GM23248 (cell line): ENCODE results near the gene LOXHD1.

Experiments
- EZH2 ChIP-seq: fragments of 200-600 bp; sonication (generic); IDR thresholded peaks from 2 replicates; pipeline ENCODE4 v1.6.1; 2018; ENCODE audit warnings: antibody characterized with exemption, mild to moderate bottlenecking; ENCODE audit not compliant: insufficient read depth, poor library complexity, severe bottlenecking
- EZH2phosphoT487 ChIP-seq: fragments of 200-600 bp; sonication (generic); IDR thresholded peaks from 2 replicates; pipeline ENCODE4 v1.6.1; 2018; ENCODE audit warnings: antibody characterized with exemption, moderate library complexity, mild to moderate bottlenecking, low read depth; ENCODE audit not compliant: insufficient read depth

DNA sequence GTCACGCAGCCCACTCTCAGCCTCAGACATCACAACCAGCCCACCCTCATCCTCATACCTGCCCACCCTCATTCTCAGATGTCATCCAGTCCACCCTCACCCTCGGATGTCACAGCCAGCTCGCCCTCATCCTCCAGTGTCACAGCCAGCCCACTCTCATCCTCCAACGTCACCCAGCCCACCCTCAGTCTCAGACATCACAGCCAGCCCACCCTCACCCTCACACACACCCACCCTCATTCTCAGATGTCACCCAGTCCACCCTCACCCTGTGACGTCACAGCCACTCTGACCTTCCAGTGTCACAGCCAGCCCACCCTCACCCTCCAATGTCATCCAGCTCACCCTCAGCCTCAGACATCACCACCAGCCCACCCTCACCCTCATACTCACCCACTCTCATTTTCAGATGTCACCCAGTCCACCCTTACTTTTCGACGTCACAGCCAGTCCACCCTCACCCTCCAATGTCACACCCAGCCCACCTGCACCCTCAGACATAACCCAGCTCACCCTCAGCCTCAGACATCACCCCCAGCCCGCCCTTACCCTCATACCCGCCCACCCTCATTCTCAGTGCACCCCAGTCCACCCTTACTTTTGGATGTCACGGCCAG, 100.3 kb downstream of the LOXHD1 start:
- TF ChIP-seq EZH2 (no peak), EZH2phosphoT487 (no peak)
